Muscle of leg (tissue), 11 donors: ENCODE measurements around the gene NELFB. TPM values are rescaled to one million over a fixed set of nuclear protein-coding genes. Genes with fewer than 3 reads are reported as not detected.
A peak's percentile ranks its signal among the peaks of the same experiment; 100 is the strongest.

Source experiments
- DNase-seq: peaks from one replicate; pipeline ENCODE4 v3.0.0; 2013
- H3K27ac ChIP-seq: one replicate; pipeline ENCODE4 v1.5.1; 2013; ENCODE audit warnings: mild to moderate bottlenecking, low read length, control low read depth
- H3K27me3 ChIP-seq: one replicate; pipeline ENCODE4 v1.6.1; 2013; ENCODE audit warnings: low read length; ENCODE audit not compliant: control insufficient read depth, insufficient read depth
- H3K36me3 ChIP-seq: one replicate; pipeline ENCODE4 v1.6.1; 2013; ENCODE audit warnings: low read length; ENCODE audit not compliant: control insufficient read depth, insufficient read depth
- H3K4me1 ChIP-seq: one replicate; pipeline ENCODE4 v1.6.1; 2013; ENCODE audit warnings: low read length; ENCODE audit not compliant: control insufficient read depth, insufficient read depth
- H3K4me3 ChIP-seq: one replicate; pipeline ENCODE4 v1.5.1; 2013; ENCODE audit warnings: low read length, control low read depth
- H3K9me3 ChIP-seq: replicated peaks from 2 replicates; pipeline ENCODE4 v1.6.1; 2013; ENCODE audit warnings: low read depth, low read length; ENCODE audit not compliant: control insufficient read depth
- WGBS: methylation state at CpG from one replicate; pipeline ENCODE4 v1.1.5; 2013; ENCODE audit warnings: missing lambda C conversion rate; ENCODE audit not compliant: insufficient coverage; 5-methylcytosine and 5-hydroxymethylcytosine counted together
- polyA plus RNA-seq, 8 donors: library from polyadenylated mRNA; unstranded; fragments of 120-200 nt; gene quantifications; one replicate each; pipeline versions ENCODE4 v1.2.1 to v1.2.3, GENCODE V29; 2013; ENCODE audit warnings: inconsistent platforms in 1 of 8, low replicate concordance in 1 of 8; ENCODE audit not compliant: insufficient read length in 8 of 8, insufficient read depth in 1 of 8
- total RNA-seq: library from RNA; stranded (reverse); fragments of 120-200 nt; gene quantifications from one replicate; pipeline ENCODE4 v1.2.4, GENCODE V29; 2013

The NELFB gene
- total and polyA plus RNA-seq, 9 donors, result 25.9 to 57.6 (median 52.7) TPM

- Histone ChIP-seq H3K4me3 (no peak overlapping the region), H3K9me3 (no peaks in the 10 kb centered on the region)
- 88% methylated on average over 30 of the region's 30 CpGs for WGBS
Observed at GRCh38 chr9:137216188-137216965, 38.8 kb upstream of the NELFB start.

GRCh38 chr9:137217276-137218211, 37.6 kb upstream of the NELFB start:
- H3K4me1 ChIP-seq, result peaks cover 12% of the 10 kb centered on the region
- H3K4me3 ChIP-seq, result no peak overlapping the region
- peaks cover 22% of the 10 kb centered on the region for H3K36me3 ChIP-seq
- DNase-seq, result no peak
- 58% methylated on average over 35 of the region's 36 CpGs for WGBS
- H3K27ac ChIP-seq, result no peak overlapping the region
- peaks cover 3% of the 10 kb centered on the region for H3K27me3 ChIP-seq
- no peaks in the 10 kb centered on the region for H3K9me3 ChIP-seq

More at GRCh38 chr9:137216188-137216965, 38.8 kb upstream of the NELFB start:
- DNase-seq, result no peak
- H3K27me3 ChIP-seq, result no peaks in the 10 kb centered on the region
- H3K4me1 ChIP-seq, result peaks cover 6% of the 10 kb centered on the region
- peaks cover 22% of the 10 kb centered on the region for H3K36me3 ChIP-seq
- H3K27ac ChIP-seq, result no peak overlapping the region

- H3K27me3 ChIP-seq, result peaks cover 3% of the 10 kb centered on the region
- peaks cover 18% of the 10 kb centered on the region for H3K4me1 ChIP-seq
- H3K9me3 ChIP-seq, result no peaks in the 10 kb centered on the region
- no peak overlapping the region for H3K4me3 ChIP-seq
- 91% methylated on average over 30 of the region's 30 CpGs for WGBS
- no peak for DNase-seq
- H3K27ac ChIP-seq, result no peak overlapping the region
- H3K36me3 ChIP-seq, result peaks cover 22% of the 10 kb centered on the region
Observed at GRCh38 chr9:137218212-137218753, 36.8 kb upstream of the NELFB start.

- Histone ChIP-seq H3K4me3 (no peak overlapping the region), H3K27ac (no peak overlapping the region), H3K9me3 (no peaks in the 10 kb centered on the region), H3K36me3 (peaks cover 22% of the 10 kb centered on the region), H3K27me3 (peaks cover 3% of the 10 kb centered on the region), H3K4me1 (peaks cover 20% of the 10 kb centered on the region)
- 75% methylated on average over 9 of the region's 12 CpGs for WGBS
- no peak for DNase-seq
Observed at GRCh38 chr9:137218754-137219271, 36.3 kb upstream of the NELFB start.

GRCh38 chr9:137219757-137220316, 35.3 kb upstream of the NELFB start:
- H3K9me3 ChIP-seq, result no peaks in the 10 kb centered on the region
- H3K4me3 ChIP-seq, result no peak overlapping the region
- WGBS, result 88% methylated on average over 10 of the region's 10 CpGs
- peaks cover 24% of the 10 kb centered on the region for H3K4me1 ChIP-seq
- no peak for DNase-seq
- H3K36me3 ChIP-seq, result peaks cover 16% of the 10 kb centered on the region
- H3K27ac ChIP-seq, result no peak overlapping the region
- H3K27me3 ChIP-seq, result peaks cover 3% of the 10 kb centered on the region

GRCh38 chr9:137220317-137221094, 34.6 kb upstream of the NELFB start:
- no peak overlapping the region for H3K4me3 ChIP-seq
- peaks cover 3% of the 10 kb centered on the region for H3K27me3 ChIP-seq
- no peak for DNase-seq
- 85% methylated on average over 51 of the region's 52 CpGs for WGBS
- no peak overlapping the region for H3K27ac ChIP-seq
- peaks cover 28% of the 10 kb centered on the region for H3K4me1 ChIP-seq
- H3K9me3 ChIP-seq, result no peaks in the 10 kb centered on the region
- H3K36me3 ChIP-seq, result peaks cover 12% of the 10 kb centered on the region

GRCh38 chr9:137221095-137221505, 34.0 kb upstream of the NELFB start:
- peaks cover 6% of the 10 kb centered on the region for H3K36me3 ChIP-seq
- no peak overlapping the region for H3K27ac ChIP-seq
- H3K4me1 ChIP-seq, result peaks cover 28% of the 10 kb centered on the region
- H3K9me3 ChIP-seq, result no peaks in the 10 kb centered on the region
- peaks cover 3% of the 10 kb centered on the region for H3K27me3 ChIP-seq
- DNase-seq, result no peak
- H3K4me3 ChIP-seq, result no peak overlapping the region
- 74% methylated on average over 3 of the region's 14 CpGs for WGBS

- Histone ChIP-seq H3K4me1 (peaks cover 28% of the 10 kb centered on the region), H3K27ac (no peak overlapping the region), H3K27me3 (peaks cover 3% of the 10 kb centered on the region), H3K4me3 (peak overlapping the region; percentile 19), H3K9me3 (no peaks in the 10 kb centered on the region), H3K36me3 (peaks cover 1% of the 10 kb centered on the region)
- no peak for DNase-seq
- 5% methylated on average over 61 of the region's 61 CpGs for WGBS
Observed at GRCh38 chr9:137221506-137222111, 33.5 kb upstream of the NELFB start.
